Spleen (tissue), 11 donors: ENCODE data around the gene MKLN1. TPM values are rescaled to one million over a fixed set of nuclear protein-coding genes. Genes with fewer than 3 reads are reported as not detected.

Experiments
- DNase-seq: peaks from one replicate; pipeline ENCODE4 v3.0.0-alpha.2; 2020
- H3K27ac ChIP-seq, 8 donors: fragments of 200-600 bp; sonication (generic) in 7 of 8; 1 replicate in 4 of 8; 2 replicates in 4 of 8; pipeline versions ENCODE4 v1.5.0 to v1.8.0; 2016 to 2021; ENCODE audit warnings: inconsistent platforms in 4 of 8, mild to moderate bottlenecking in 4 of 8, moderate library complexity in 1 of 8
- H3K27me3 ChIP-seq, 7 donors: fragments of 200-600 bp; sonication (generic) in 6 of 7; replicated peaks in 1 of 7; 1 replicate in 4 of 7; 2 replicates in 3 of 7; pipeline versions ENCODE4 v1.5.0 to v1.8.0; 2016 to 2021; ENCODE audit warnings: inconsistent platforms in 3 of 7, mild to moderate bottlenecking in 1 of 7
- H3K36me3 ChIP-seq, 6 donors: fragments of 200-600 bp; sonication (generic) in 5 of 6; 1 replicate in 4 of 6; 2 replicates in 2 of 6; pipeline versions ENCODE4 v1.5.0 to v1.8.0; 2016 to 2021; ENCODE audit warnings: inconsistent platforms in 2 of 6
- H3K4me1 ChIP-seq, 6 donors: fragments of 200-600 bp; sonication (generic) in 5 of 6; 1 replicate in 3 of 6; 2 replicates in 3 of 6; pipeline versions ENCODE4 v1.5.0 to v1.8.0; 2016 to 2021; ENCODE audit warnings: inconsistent platforms in 3 of 6
- H3K4me3 ChIP-seq, 8 donors: fragments of 200-600 bp; sonication (generic) in 7 of 8; 1 replicate in 4 of 8; 2 replicates in 4 of 8; pipeline versions ENCODE4 v1.5.0 to v1.8.0; 2016 to 2021; ENCODE audit warnings: inconsistent platforms in 4 of 8, mild to moderate bottlenecking in 4 of 8, moderate library complexity in 2 of 8
- H3K9me3 ChIP-seq, 8 donors: fragments of 200-600 bp; sonication (generic) in 7 of 8; 1 replicate in 4 of 8; 2 replicates in 4 of 8; pipeline versions ENCODE4 v1.5.0 to v1.8.0; 2016 to 2021; ENCODE audit warnings: inconsistent platforms in 4 of 8
- CTCF ChIP-seq, 11 experiments: fragments of 200-600 bp in 7 of 11; fragments of 450-650 bp in 4 of 11; sonication (generic) in 4 of 11; IDR thresholded peaks in 8 of 11; conservative IDR thresholded peaks in 3 of 11; 1 replicate in 7 of 11; 2 replicates in 4 of 11; pipeline versions ENCODE4 v1.4.0 to v1.8.0; 2016 to 2021; ENCODE audit warnings: antibody characterized with exemption in 11 of 11, inconsistent platforms in 4 of 11, mild to moderate bottlenecking in 1 of 11
- POLR2A ChIP-seq, 3 donors: fragments of 450-650 bp; IDR thresholded peaks; one replicate each; pipeline ENCODE4 v1.5.1; 2017; ENCODE audit warnings: antibody characterized with exemption in 3 of 3, mild to moderate bottlenecking in 1 of 3
- POLR2AphosphoS5 ChIP-seq, 3 donors: sonication (generic); formaldehyde crosslinking; IDR thresholded peaks; one replicate each; pipeline ENCODE4 v1.5.1; 2017; ENCODE audit warnings: antibody characterized with exemption in 3 of 3
- WGBS, 5 donors: extraction: QIAGEN DNeasy Blood & Tissue Kit in 3 of 5; methylation state at CpG; one replicate each; pipeline versions ENCODE4 v1.1.5 to v1.1.7; 2013 to 2018; 5-methylcytosine and 5-hydroxymethylcytosine counted together
- intact Hi-C: fragments of 100-400 bp; cut with DNase I; formaldehyde crosslinking; loops from one replicate; pipeline ENCODE4 v1.15.0; 2023; ENCODE audit warnings: low total_unique reads
- polyA plus RNA-seq, 3 donors: library from polyadenylated mRNA; stranded (reverse); fragments of 200-250 nt; gene quantifications; one replicate each; pipeline ENCODE4 v1.2.1, GENCODE V29; 2013
- total RNA-seq, 7 donors: library from RNA; depleted of rRNA in 3 of 7; stranded (reverse); fragments of >200 nt in 3 of 7; fragmentation: NEBNext Ultra II Directional in 4 of 7; extraction: Animal tissue kit (Norgen Biotek cat#: 25700) in 4 of 7; gene quantifications; one replicate each; pipeline versions ENCODE4 v1.1.0 to v1.2.1, GENCODE V29; 2016 to 2021
- donor health status: healthy with polysubstance abuse.
- donor health status: DM: no; HTN: no; CAD: no; lungs with moderate emphysema.
- donor health status: DM: no; HTN: no; CAD: no.
- donor health status: Bipolar disorder and iron deficiency.
- donor health status: healthy.
- donor health status: DM: no; HTN: no; CAD: no.
- donor health status: DM: yes; HTN: yes; CAD: no.

MKLN1 gene
- total and polyA plus RNA-seq, 10 donors = 7.1 to 87.4 (median 66.5) TPM

GRCh38 chr7:131499801-131500200, 172.1 kb downstream of the MKLN1 start:
- TF ChIP-seq POLR2A (IDR thresholded peaks at IDR 0.05) = no peak
- H3K36me3 ChIP-seq = peaks cover 0 to 49% (median 7%) of the 10 kb centered on the region in 6 donors
- intact Hi-C loops = no loop called here
- H3K4me3 ChIP-seq = no peak overlapping the region
- DNase-seq = no peak
- no peaks in the 10 kb centered on the region for H3K27me3 ChIP-seq
- H3K4me1 ChIP-seq = peaks cover 0 to 33% (median 14%) of the 10 kb centered on the region in 6 donors
- no peaks in the 10 kb centered on the region for H3K9me3 ChIP-seq
- WGBS, 5 donors = 91 to 97% (median 95%) methylated on average over 6 of the region's 6 CpGs
- no peak overlapping the region for H3K27ac ChIP-seq

DNA sequence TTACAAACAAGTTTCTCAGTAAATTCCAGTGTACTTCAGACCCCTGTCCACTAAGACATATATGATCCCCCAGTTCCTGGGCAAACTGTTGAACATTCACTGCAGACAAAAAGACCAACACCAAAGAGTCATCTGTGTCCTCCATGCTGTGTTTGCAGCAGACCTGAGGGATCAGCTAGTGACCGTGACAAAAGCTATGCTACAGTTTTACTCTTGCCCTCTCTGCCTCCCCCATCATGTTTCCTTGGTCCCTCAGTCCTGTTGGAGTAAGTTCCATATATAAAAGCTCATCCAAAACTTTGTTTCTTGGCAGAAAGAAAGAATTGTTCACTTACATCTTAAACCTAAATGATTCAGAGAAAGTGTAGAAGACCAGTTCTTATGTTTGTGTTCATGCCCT, 172.7 kb downstream of the MKLN1 start:
- 90 to 100% (median 97%) methylated on average over 1 of the region's 1 CpG for WGBS, 5 donors
- Histone ChIP-seq H3K27ac (no peak overlapping the region), H3K27me3 (no peaks in the 10 kb centered on the region), H3K9me3 (no peaks in the 10 kb centered on the region), H3K36me3 (peaks cover 0 to 49% (median 7%) of the 10 kb centered on the region in 6 donors), H3K4me1 (peaks cover 0 to 33% (median 14%) of the 10 kb centered on the region in 6 donors), H3K4me3 (no peak overlapping the region)
- intact Hi-C loops = no loop called here
- DNase-seq = no peak
- TF ChIP-seq CTCF (IDR thresholded peaks at IDR 0.05 in 8 of 11, conservative IDR thresholded peaks at IDR 0.05 in 3 of 11) = no peak
- TF ChIP-seq POLR2A (IDR thresholded peaks at IDR 0.05) = no peak
- TF ChIP-seq POLR2AphosphoS5 (IDR thresholded peaks at IDR 0.05) = no peak

DNA sequence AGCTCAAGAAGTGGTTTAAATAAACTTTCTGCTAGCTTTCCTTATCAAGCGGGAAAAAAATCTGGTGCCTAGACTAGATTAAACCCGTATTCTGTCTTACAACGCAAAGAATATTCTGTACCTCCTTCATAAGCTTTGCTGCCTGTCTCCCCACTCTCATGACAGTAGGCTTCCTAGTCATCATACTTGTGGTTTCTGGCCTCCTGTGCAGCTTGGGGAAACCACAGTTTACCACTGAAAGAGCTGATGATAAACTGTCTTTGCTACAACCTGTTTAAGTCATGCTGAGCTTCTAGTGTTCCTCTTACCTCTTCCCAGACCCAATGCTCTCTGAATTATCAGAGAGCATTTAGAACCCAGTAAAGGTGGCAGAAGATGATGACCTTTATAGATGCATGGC, 173.7 kb downstream of the MKLN1 start:
- intact Hi-C loops = no loop called here

DNA sequence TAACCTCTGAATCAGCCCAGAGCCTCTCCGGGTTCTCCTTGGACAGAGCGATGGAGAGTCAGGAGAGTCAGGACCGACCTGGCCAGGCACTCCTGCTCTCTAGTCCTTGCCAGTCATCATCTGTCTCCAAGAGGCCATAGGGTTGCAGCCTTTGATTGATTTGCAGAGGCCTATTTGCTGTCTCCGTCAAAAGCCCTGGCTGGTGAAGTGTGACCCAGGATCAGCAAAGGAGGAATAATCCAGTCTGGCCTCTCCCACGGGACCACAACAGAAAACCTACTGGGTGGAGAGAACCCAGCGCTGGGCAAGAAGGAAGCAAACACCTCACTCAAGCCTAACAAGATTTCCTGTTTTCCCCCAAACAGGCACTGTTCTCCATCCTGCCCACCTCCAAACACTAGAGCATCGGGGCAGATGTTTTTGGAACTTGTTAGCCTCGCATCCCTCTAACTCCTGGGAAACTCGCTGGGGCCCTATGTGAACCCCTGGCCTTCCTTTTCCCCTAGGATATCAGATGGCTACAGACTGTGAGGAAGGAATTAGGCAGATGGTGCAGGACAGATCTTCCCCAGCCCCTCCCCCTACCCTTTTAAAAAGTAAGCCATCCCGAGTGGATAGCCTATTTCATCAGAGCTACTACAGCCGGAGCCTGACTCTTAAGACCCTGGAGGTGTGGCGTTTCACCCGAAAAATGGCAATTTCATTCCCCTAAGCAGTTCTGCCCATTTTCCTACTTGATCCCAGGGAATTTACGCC, 174.4 kb downstream of the MKLN1 start:
- Histone ChIP-seq H3K27me3 (no peaks in the 10 kb centered on the region), H3K27ac (peak overlapping the region in 3 of 8 donors; percentile 30 to 60 (median 41)), H3K4me3 (no peak overlapping the region), H3K4me1 (peaks cover 0 to 33% (median 14%) of the 10 kb centered on the region in 6 donors), H3K9me3 (no peaks in the 10 kb centered on the region), H3K36me3 (peaks cover 0 to 42% (median 4%) of the 10 kb centered on the region in 6 donors)
- 70 to 75% (median 73%) methylated on average over 14 of the region's 14 CpGs for WGBS, 5 donors
- TF ChIP-seq POLR2AphosphoS5 (IDR thresholded peaks at IDR 0.05) = no peak
- no peak for TF ChIP-seq POLR2A (IDR thresholded peaks at IDR 0.05)
- TF ChIP-seq CTCF (IDR thresholded peaks at IDR 0.05 in 8 of 11, conservative IDR thresholded peaks at IDR 0.05 in 3 of 11) = no peak
- DNase-seq = no peak
- intact Hi-C loops = no loop called here

More for the DNA sequence above, 173.7 kb downstream of the MKLN1 start:
- no peak for TF ChIP-seq POLR2AphosphoS5 (IDR thresholded peaks at IDR 0.05)
- no peak for TF ChIP-seq POLR2A (IDR thresholded peaks at IDR 0.05)
- no peak for TF ChIP-seq CTCF (IDR thresholded peaks at IDR 0.05 in 8 of 11, conservative IDR thresholded peaks at IDR 0.05 in 3 of 11)
- H3K36me3 ChIP-seq = peaks cover 0 to 47% (median 7%) of the 10 kb centered on the region in 6 donors
- no peaks in the 10 kb centered on the region for H3K9me3 ChIP-seq
- H3K27ac ChIP-seq = peak overlapping the region in 2 of 8 donors; percentile 14 to 36
- WGBS, 5 donors = 31 to 66% (median 59%) methylated on average over 3 of the region's 3 CpGs
- no peak for DNase-seq
- no peaks in the 10 kb centered on the region for H3K27me3 ChIP-seq
- H3K4me1 ChIP-seq = peaks cover 0 to 33% (median 14%) of the 10 kb centered on the region in 6 donors
- no peak overlapping the region for H3K4me3 ChIP-seq
